OCI-LY3 (cell line): ENCODE data around the gene MYZAP.

Source experiments
- H2AFZ ChIP-seq: fragments of 200-600, 300-600 bp; shearing (Covaris generic); 2 replicates; pipeline ENCODE4 v1.6.0; 2014; ENCODE audit warnings: antibody characterized with exemption, low read depth, low read length
- H3K27ac ChIP-seq: fragments of 200-600, 300-600 bp; sonication (generic); 2 replicates; pipeline ENCODE4 v1.5.1; 2014; ENCODE audit warnings: mild to moderate bottlenecking, low read length, moderate library complexity, mixed read lengths
- H3K27me3 ChIP-seq: fragments of 200-600, 300-600 bp; sonication (generic); 2 replicates; pipeline ENCODE4 v1.6.1; 2014; ENCODE audit warnings: low read depth, low read length, mixed read lengths
- H3K36me3 ChIP-seq: fragments of 200-600, 300-600 bp; sonication (generic); replicated peaks from 2 replicates; pipeline ENCODE3; 2014; ENCODE audit warnings: low read depth, low read length, mixed read lengths
- H3K4me1 ChIP-seq: fragments of 300-600, 200-600 bp; sonication (generic); 2 replicates; pipeline ENCODE4 v1.6.1; 2014; ENCODE audit warnings: low read length, mixed read lengths
- H3K4me2 ChIP-seq: fragments of 200-600, 300-600 bp; sonication (generic); 2 replicates; pipeline ENCODE4 v1.6.1; 2014; ENCODE audit warnings: low read length, mixed read lengths
- H3K4me3 ChIP-seq: fragments of 300-600, 200-600 bp; sonication (generic); 2 replicates; pipeline ENCODE4 v1.5.1; 2014; ENCODE audit warnings: antibody characterized with exemption, mild to moderate bottlenecking, low read length, moderate library complexity
- H3K79me2 ChIP-seq: fragments of 300-600, 200-600 bp; shearing (Covaris generic); 2 replicates; pipeline ENCODE4 v1.6.1; 2014; ENCODE audit warnings: mild to moderate bottlenecking, low read length, mixed read lengths
- H3K9ac ChIP-seq: fragments of 300-600, 200-600 bp; shearing (Covaris generic); 2 replicates; pipeline ENCODE4 v1.6.0; 2014; ENCODE audit warnings: mild to moderate bottlenecking, low read length, moderate library complexity
- H3K9me3 ChIP-seq: fragments of 200-600, 300-600 bp; shearing (Covaris generic); 2 replicates; pipeline ENCODE4 v1.6.1; 2014; ENCODE audit warnings: low read length, mixed read lengths; ENCODE audit not compliant: insufficient read depth
- H4K20me1 ChIP-seq: fragments of 200-600, 300-600 bp; sonication (generic); 2 replicates; pipeline ENCODE4 v1.6.1; 2016; ENCODE audit warnings: low read length, mixed read lengths; ENCODE audit not compliant: insufficient read depth
- EZH2phosphoT487 ChIP-seq: fragments of 200-600 bp; shearing (Covaris generic); IDR thresholded peaks from 2 replicates; pipeline ENCODE4 v1.6.1; 2018; ENCODE audit warnings: antibody characterized with exemption, mixed run types, low read depth
- TF ChIP-seq, protein P1 (sequence below): fragments of 200-600, 300-600 bp; sonication (generic); IDR thresholded peaks from 2 replicates; pipeline ENCODE4 v1.5.1; 2014; ENCODE audit warnings: antibody characterized with exemption, low read length, low read depth

The MYZAP gene, protein sequence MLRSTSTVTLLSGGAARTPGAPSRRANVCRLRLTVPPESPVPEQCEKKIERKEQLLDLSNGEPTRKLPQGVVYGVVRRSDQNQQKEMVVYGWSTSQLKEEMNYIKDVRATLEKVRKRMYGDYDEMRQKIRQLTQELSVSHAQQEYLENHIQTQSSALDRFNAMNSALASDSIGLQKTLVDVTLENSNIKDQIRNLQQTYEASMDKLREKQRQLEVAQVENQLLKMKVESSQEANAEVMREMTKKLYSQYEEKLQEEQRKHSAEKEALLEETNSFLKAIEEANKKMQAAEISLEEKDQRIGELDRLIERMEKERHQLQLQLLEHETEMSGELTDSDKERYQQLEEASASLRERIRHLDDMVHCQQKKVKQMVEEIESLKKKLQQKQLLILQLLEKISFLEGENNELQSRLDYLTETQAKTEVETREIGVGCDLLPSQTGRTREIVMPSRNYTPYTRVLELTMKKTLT

DNA sequence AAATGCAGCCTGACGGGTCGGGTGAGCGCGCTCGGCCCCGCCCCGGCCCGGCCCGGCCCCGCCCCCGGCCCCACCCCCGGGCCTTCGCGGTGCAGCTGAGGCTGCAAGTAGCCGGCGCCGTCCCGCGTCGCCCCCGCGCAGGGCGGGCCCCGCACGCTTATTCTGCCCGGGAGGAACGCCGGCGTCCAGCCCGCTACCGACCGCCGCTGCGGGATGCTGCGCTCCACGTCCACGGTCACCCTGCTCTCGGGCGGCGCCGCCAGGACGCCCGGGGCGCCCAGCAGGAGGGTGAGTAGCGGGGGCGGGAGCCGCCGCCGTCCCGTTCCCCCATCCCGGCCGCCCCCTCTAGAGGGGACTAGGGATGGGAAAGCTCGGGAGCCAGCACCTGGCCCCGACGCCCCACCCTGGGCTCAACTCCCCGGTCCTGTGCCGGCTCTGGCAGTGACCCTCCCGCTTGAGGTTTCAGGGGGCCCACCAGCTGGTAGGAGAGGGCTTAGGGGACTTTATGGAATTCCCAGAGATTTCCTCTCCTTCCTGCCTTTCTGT lies at the start of gene MYZAP:
Gene MYZAP, plus strand, starts transcription at position 83 of the 546 bp plus-strand sequence. Its CDS starts 131 bp downstream, at position 214.
- H3K4me2 ChIP-seq = peak within 1 kb of the TSS; percentile 65
- peaks cover 33% of the 10 kb centered on the region for H3K4me1 ChIP-seq
- H4K20me1 ChIP-seq = no peaks in the 10 kb centered on the region
- no peaks in the 10 kb centered on the region for H3K27me3 ChIP-seq
- peak within 1 kb of the TSS; percentile 72 for H3K4me3 ChIP-seq
- H2AFZ ChIP-seq = no peak within 1 kb of the TSS
- H3K27ac ChIP-seq = no peak within 1 kb of the TSS
- H3K36me3 ChIP-seq = no peaks in the 10 kb centered on the region
- no peaks in the 10 kb centered on the region for H3K79me2 ChIP-seq
- H3K9ac ChIP-seq = peak within 1 kb of the TSS; percentile 42; the same call in 1 of the 2 replicates
- H3K9me3 ChIP-seq = peaks cover 2% of the 10 kb centered on the region; the same call in 1 of the 2 replicates
- TF ChIP-seq, protein P1, sequence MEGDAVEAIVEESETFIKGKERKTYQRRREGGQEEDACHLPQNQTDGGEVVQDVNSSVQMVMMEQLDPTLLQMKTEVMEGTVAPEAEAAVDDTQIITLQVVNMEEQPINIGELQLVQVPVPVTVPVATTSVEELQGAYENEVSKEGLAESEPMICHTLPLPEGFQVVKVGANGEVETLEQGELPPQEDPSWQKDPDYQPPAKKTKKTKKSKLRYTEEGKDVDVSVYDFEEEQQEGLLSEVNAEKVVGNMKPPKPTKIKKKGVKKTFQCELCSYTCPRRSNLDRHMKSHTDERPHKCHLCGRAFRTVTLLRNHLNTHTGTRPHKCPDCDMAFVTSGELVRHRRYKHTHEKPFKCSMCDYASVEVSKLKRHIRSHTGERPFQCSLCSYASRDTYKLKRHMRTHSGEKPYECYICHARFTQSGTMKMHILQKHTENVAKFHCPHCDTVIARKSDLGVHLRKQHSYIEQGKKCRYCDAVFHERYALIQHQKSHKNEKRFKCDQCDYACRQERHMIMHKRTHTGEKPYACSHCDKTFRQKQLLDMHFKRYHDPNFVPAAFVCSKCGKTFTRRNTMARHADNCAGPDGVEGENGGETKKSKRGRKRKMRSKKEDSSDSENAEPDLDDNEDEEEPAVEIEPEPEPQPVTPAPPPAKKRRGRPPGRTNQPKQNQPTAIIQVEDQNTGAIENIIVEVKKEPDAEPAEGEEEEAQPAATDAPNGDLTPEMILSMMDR = no peak
- no peak for TF ChIP-seq EZH2phosphoT487

DNA sequence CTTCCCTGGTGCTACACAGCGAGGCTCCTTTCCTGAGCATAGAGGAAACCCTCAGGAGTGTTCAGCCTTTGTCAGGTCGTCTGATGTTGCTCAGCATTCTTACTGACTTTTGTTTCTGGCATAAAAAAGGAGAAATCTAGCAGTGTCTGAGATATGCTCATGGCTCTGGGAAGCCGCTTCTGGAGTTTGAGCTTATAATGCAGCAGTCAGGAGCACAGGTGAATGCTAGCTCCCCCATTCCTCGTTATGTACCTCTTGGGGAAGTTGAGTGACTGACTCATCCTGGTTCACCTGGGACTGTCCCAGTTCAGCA lies 49.2 kb upstream of the MYZAP start:
- TF ChIP-seq, protein P1 = peak; percentile 7; the same call in 1 of the 2 replicates
- TF ChIP-seq EZH2phosphoT487 = no peak

DNA sequence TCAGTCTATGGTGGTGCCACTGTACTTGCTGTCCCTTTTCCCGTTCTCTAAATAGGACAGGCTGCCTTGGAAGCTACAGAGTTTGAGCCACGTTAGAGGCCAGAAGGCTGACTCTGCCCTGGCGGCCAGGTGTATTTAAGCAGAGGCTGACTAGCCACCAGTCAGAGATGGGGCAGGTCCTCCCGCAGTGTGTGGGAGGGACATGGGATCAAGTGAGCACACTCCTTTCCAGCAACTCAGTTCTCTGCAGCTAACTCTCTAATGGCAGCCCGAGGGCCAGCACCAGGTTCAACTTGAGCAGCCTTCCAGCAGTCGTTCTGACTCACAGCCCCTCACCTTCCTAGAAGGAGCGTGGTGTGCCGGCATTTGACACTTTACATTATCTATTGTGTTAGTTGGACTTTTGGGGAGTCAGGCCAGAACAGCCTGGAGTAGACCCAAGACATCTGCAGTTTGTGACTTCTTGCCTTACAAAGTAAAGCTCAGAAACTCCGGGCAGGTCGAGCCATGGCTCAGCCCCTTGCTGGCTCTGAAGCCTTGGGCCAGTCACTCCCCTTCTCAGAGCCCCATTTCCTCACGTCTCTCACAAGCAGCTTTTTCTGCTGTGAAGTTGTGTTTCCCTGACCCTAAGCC lies 46.7 kb upstream of the MYZAP start:
- Histone ChIP-seq H3K9me3 (peaks cover 4% of the 10 kb centered on the region; the same call in 1 of the 2 replicates), H3K27me3 (no peaks in the 10 kb centered on the region), H3K4me2 (no peak overlapping the region), H3K79me2 (no peaks in the 10 kb centered on the region), H2AFZ (no peak overlapping the region), H3K9ac (no peak overlapping the region), H4K20me1 (no peaks in the 10 kb centered on the region), H3K36me3 (peaks cover 2% of the 10 kb centered on the region), H3K27ac (no peak overlapping the region), H3K4me1 (peaks cover 37% of the 10 kb centered on the region), H3K4me3 (no peak overlapping the region)
- no peak for TF ChIP-seq EZH2phosphoT487
- TF ChIP-seq, protein P1 = no peak

More for the DNA sequence above, 49.2 kb upstream of the MYZAP start:
- Histone ChIP-seq H3K27ac (no peak overlapping the region), H3K4me2 (peak overlapping the region; percentile 35), H3K4me3 (no peak overlapping the region), H2AFZ (no peak overlapping the region), H3K9ac (no peak overlapping the region), H3K27me3 (no peaks in the 10 kb centered on the region), H3K79me2 (no peaks in the 10 kb centered on the region), H4K20me1 (no peaks in the 10 kb centered on the region), H3K36me3 (peaks cover 6% of the 10 kb centered on the region), H3K4me1 (peaks cover 39% of the 10 kb centered on the region), H3K9me3 (peaks cover 10% of the 10 kb centered on the region; the same call in 1 of the 2 replicates)

DNA sequence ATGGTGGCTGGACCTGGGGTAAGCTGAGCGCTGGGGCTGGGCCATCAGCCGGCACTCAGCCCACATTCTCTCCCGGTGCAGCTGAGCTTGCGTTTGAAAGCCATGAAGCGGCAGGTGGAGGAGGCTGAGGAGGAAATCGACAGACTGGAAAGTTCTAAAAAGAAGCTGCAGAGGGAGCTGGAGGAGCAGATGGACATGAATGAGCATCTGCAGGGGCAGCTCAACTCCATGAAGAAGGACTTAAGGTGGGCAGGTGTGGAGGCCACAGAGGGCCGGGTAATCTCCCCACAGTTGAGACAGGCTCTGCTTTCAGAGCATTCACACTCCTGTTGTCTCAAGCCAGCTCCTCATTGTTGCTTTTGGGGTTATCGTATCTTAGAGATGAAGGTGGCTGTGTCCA lies 45.7 kb upstream of the MYZAP start:
- no peak overlapping the region for H3K4me2 ChIP-seq
- H3K79me2 ChIP-seq = no peaks in the 10 kb centered on the region
- H3K4me3 ChIP-seq = no peak overlapping the region
- H3K27me3 ChIP-seq = no peaks in the 10 kb centered on the region
- H3K4me1 ChIP-seq = peaks cover 27% of the 10 kb centered on the region
- TF ChIP-seq, protein P1 = no peak
- TF ChIP-seq EZH2phosphoT487 = no peak
- H2AFZ ChIP-seq = no peak overlapping the region
- no peak overlapping the region for H3K27ac ChIP-seq
- H4K20me1 ChIP-seq = no peaks in the 10 kb centered on the region
- H3K9ac ChIP-seq = no peak overlapping the region
- no peaks in the 10 kb centered on the region for H3K36me3 ChIP-seq
- no peaks in the 10 kb centered on the region for H3K9me3 ChIP-seq
